ENCODE results near the gene DTD1.

Gene DTD1

DNA sequence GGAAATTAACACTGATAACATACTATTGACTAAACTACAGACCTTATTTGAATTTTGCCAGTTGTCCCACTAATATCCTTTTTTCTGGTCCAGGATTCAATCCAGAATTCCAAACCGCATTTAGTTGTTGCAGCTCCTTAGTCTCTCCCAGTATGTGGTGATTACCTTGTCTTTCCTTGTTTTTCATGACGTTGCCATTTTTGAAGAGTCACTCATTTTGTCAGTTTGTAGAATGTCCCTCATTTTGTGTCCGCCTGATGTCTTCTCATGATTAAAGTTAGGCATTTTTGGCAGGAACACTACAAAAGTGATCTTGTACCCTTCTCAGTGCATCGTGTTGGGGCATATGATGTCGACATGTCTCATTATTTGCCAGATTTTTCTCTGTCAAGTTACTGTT is 33.1 kb downstream of the DTD1 start:
- no peak for DNase-seq

DNA sequence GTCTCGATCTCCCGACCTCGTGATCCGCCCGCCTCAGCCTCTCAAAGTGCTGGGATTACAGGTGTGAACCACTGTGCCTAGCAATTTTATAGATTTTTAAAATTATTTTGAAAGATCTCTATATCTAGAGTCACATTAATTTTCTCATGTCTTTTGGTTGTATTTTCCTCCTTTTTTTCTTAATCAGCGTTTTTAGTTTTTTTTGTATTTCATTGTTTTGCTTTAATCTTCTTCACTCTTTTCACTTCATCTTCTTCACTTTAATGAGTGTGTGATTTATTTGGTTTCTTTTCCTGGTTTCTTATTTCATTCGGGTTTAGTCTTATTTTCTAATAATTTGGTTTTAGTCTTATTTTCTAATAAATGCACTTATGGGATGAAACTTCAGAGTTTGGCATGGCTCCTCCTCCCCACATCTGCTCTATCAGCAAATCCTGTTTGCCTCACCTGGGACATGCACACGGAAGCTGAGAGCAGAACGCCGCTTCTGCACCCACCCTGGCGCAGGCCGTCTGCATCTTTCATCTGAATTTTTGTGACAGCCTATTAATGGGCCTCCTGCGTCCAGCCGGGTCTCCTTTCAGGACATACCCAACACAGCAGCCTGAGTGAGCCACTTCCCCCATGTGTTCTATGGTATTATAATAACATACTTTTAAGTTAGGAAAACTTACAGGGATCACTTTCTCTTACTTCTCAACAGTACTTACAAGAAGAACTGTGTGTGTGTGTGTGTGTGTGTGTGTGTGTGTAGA is 35.5 kb downstream of the DTD1 start:
- DNase-seq: no peak

DNA sequence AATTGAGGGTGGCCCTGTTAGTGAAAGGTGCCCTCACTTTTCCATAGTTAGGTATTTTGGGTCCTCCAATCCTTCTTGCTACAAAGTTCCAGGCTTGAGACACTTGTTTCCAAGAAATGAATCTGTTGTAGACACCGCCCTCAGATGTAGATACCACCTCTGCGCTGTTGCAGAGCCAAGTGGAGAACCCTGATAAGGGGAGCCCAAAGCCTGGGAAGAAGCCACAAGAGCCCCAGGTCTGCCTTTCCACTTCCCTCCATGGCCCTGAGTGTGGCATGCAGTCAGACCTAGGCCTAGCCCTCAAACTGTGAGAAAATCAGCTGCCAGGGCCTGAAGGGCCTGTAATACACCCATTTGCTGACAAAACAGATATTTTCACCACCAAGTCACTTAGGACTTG is 37.1 kb downstream of the DTD1 start:
- DNase-seq: no peak

DNA sequence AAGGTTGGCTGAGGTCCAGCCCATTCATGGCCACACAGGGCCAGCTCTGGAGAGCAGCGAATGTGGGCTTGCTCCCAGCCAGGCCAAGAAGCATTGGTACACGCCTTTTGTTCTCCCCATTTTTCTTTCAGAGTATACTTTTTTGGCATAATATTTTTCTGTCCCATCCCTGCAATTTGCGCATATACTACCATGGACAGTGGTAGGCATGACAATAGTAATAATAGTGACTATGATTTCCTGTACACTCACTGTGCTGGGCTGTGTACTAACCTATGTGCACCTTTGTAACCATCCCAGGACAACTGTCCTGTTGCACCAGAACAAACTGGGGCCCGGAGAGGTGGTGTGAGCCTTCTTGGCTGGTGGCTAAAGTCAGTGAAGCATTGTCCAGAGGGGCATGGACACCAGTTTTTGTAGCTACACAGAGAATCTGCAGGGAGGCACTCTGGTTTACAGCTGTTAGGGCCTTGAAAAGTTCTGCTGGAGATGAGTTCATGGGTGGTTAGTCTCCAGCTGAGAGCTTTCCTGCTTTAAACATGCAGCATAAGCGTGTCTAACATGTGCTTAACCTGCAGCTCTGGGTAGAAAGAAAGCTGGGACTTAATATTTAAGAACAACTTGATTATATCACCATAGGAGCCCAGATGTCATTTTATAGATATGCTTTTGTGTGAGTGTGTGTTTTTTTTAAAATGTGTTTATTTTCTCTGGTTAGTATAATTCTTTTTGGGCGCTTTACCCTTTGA is 38.2 kb downstream of the DTD1 start:
- no peak for DNase-seq

DNA sequence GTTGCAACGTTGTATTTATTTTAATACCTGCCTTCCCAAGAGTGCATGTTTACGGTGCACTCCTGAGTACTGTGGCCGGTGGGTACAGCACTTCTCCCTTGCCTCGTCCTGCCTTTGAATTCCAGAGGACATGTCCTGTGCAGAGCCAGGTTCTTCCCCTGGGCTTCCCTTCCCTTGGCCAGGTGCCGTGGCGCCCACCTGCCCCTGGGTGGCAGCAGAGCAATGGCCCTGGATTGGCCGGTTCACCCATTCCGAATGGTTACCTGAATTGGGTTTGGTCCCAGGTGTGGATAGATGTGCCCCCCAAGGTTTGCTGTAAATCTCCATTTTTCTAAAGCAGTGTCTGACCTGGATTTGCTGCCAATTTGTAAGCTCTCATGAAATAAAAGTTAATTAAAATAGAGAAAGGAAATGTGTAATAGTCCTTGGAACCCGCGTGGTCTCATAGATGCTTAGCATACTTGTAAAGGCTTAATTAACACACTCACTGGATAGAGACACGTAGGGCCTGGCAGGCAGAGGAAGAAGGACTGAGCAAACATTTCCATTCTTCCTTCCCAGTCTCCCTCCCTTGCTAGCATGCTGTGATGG is 40.6 kb downstream of the DTD1 start:
- peak; percentile 6 for DNase-seq

DNA sequence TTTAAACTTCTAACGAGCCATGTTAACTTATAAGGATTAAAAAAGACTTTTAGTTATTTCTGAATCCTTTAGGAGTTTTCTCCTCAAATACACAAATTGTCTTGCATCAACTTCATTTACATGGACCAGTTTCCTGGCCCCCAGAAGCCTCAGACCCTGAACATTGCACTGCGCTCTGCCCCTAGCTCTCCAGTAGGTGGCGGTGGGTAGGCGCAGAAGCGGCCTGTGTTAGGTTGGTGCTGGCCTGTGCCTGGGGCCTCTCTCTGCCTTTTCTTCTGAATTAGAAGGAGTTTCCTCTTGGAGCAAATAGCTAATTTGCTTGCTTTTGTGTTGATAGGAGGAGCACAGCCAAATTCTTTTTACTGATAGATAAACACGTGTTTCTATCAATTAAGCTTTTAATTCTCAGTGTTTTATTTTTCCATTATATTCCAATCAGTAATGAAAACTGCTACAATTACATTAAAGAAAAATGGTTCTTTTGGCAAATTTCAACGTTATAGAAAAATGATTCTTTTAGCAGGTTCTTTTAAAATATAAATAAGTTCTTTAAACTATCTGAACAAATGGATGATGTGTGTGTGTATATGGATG is 44.4 kb downstream of the DTD1 start:
- DNase-seq: peak; percentile 69

DNA sequence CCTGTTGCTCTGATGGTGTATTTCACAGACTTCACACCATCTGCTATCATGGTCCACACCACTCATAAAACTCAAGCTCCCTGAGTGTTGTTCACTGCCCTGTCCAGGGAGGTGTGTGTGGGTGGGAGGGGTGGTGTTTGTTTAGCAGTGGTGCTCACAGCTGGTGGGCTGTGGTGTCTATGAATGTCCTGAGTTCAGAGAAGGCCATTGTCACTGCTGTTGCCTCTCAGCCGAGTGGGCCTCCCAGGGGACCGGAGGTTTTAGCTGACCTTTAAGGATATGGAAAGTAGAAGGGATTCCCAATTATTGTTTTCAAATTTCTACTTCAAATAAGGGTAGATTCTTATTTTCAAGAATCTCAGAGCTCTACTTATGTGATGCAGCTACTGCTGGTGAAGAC is 45.6 kb downstream of the DTD1 start:
- DNase-seq: no peak

DNA sequence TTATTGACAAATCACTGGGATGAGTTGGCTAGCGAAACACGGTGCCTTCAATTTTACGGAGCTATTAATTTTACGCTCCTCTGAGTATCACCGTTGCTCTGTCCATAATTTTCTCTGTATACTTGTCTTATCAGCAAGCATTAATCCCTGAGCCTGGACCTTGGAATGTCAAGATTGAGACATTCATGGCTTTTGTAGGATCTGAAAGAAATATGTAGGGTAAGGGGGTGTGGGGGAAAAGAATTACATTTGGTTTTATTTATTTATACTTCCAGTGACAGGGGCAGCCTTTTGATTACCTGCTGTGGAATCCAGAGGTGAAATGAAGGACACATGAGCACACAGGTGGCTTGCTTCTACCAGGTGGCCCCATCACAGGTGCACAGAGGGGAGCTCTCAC is 46.6 kb downstream of the DTD1 start:
- no peak for DNase-seq

DNA sequence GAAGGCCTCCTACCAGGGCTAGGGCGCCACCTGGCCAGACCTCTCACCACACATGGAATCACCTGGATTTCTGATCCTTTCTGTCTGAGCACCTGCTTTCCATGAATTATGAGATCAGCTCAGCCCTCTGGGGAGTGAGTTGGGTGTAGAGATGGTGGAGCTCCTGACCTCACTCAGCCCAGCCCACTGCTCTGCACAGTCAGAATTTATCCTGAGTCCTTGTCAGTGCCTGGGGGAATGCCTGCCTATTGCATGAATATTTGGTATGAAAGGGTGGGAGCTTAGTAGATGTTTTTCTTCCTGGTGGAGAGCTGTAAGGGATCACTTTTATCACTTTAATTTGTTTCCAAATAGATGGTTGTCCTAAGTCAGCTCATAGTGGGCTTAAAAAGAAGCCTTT is 47.5 kb downstream of the DTD1 start:
- no peak for DNase-seq

DNA sequence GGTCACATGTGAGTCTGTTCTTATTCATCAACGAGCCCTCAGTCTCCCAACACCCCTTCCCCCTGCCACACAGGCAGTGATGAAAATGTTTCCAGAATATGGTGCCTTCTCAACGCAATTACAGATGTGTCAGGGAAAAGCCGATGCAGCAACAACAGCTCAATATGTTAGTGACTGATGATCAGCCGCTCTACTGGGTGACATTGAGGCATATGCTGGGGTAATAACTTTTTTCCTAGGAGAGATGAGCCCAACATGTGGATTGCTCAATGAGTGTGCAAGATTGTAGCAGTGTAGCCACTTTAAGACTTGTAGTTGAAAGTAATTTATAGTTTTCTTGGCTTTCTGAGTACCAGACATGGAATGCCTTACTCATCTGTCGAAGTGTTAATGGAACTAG is 49.4 kb downstream of the DTD1 start:
- DNase-seq: no peak

DNA sequence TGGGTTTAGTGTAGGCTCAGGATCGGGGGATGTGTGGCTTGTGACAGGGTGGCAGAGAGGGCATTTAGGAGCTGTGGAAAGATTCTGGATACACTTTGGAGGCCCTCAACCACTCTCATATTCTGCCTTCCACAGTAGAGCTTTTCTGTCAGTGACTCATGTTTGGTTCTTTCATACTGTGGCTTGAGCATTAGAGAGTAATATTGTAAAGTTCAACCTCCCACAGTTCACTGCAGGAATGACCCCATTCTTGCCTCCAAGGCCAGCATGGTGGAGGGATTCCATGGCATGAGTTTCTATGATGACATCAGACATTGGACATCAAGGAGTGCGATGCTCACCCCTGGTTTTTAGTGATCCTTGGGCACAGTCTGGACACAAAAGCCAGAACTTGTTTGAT is 50.9 kb downstream of the DTD1 start:
- DNase-seq: no peak

DNA sequence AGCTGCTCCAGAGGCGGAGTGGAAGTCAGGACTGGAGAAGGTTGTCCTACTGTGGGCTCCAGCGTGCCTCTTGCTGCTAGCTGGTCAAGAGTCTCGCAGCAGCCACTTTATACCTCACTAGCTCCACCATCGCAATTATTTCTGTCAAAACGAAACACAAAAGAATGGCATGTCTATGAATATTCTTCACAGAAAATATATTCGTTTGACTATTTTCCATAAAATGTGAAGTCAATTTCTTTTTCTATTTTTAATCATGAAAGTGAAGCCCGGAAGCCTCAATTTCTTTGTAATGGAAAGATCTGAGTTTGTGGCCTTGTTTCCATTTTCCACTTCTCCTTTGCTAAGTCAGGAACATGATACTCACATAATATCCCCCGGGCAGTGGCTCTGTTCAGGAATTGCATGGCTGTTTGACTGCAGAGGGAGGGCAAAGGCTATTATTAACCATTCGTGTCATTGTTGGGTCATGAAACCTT is 51.7 kb downstream of the DTD1 start:
- DNase-seq: no peak

DNA sequence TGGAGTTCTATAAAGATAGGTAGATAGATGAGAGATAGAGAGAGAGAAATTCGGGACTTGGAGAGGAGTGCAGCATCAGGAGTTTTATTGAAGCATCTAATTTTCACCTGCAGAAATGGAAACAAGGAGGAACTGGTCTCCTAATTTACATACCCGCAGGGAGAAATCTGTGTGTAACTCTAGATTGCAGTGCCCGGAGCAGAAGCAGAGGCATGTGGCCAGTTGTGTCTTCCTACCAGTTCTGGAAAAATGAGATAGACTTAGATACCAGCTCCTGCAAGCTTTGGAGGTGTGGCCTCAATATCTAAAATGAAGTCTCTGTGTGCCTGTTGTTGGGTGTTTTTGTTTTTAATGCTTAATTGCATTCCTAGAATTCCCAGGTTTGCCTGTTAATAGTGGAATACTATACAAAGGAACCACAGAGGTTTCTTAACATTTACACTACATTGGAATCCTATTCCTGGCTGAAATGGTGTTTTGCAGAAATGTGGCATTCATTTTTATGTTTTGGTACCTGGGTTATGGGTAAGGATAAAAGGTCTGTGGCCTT is 57.4 kb downstream of the DTD1 start:
- no peak for DNase-seq

DNA sequence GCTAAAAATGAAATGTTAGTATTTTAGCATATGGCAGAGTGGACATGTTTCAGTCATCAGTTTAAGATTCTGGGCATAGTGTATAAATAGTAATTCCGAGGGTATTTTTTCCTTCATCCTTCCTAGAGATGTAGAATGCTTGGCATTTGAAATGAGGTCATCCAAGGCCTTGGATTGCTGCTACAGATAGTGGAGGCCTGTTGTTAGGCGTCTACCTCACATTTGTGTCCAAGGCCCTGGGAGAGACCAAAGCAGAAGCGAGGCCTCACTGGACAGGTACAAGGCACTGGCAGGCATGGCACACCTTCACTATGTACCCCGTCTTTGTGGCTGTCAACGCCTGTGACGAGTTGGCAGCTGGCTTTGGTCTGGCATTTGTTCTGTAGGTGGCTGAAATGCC is 58.0 kb downstream of the DTD1 start:
- DNase-seq: no peak

DNA sequence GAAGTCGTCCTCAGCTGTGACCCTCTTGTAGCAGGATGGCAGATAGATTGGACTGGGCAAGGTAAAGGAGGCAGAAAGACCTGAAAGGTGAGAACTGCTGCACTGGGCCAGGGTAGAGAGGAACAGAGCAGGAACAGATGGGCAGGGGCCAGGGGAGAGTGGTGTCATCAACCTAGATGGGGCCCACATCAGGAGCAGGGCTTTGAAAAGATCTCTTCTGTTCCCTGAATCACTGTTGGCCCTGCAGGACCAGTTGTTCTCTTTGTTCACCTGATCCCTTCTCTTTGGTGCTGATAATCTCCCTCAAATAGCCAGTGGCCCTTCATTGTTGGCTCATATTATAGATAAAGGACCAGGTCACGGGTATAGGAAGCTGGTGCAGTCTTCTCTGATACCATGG is 59.9 kb downstream of the DTD1 start:
- DNase-seq: no peak

DNA sequence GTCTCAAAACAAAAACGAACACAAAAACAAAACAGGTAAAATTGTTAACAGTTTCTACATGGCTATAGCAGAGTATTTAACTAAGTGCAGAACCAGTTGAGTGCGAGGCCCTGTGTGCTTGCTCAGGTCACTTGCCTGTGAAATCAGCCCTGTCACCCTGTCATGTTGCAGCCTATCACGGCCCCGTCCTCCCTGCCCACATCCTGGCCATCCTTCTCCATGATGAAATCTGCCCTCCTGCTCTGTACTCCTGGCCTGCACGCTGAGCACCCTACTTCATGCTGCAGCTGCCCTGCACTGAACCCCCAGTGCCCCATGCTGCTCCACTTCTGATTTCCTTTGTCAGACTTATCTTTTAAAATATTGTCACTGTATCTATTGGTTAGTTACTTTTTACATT is 62.4 kb downstream of the DTD1 start:
- DNase-seq: no peak

DNA sequence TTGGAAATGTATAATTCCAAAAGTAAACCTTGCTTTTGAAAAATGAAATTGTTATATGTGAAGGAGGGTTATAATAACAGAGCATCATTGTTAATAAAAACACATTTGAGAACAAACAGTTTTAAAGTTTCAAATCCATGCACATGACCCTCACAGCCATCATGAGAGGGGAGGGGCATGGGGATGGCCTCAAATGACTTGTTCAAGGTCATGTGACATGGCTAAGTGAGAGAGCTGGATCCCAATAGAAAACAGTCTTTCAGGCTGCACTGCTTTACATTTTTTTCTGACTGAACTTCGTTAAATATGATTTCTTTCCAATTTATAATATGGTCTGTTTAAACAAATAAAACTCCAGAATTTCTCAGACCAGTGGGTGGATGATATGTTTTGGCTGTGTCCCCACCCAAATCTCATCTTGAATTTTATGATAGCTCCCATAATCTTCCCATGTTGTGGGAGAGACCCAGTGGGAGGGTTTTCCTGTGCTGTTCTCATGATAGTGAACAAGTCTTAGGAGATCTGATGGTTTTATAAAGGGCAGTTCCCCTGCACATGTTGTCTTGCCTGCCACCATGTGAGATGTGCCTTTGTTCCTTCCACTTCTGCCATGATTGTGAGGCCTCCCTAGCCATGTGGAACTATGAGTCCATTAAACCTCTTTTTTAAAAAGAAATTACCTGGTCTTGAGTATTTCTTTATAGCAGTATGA is 66.0 kb downstream of the DTD1 start:
- DNase-seq: no peak

DNA sequence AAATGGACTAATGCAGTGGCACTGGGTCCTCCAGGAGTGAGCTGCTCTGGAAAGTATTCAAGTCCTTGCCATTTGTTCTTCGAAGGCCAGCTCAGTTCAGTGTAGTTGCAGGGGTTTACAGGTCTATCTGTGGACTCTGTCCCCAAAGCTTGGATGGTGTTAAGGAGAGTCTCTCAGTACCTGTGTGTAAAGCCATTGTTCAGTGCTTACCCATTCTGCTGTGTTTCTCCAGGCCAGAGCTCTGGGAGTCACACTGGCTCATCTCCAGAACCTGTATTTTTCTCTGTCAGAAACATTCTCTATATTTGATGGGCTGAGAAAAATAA is 66.6 kb downstream of the DTD1 start:
- DNase-seq: no peak

DNA sequence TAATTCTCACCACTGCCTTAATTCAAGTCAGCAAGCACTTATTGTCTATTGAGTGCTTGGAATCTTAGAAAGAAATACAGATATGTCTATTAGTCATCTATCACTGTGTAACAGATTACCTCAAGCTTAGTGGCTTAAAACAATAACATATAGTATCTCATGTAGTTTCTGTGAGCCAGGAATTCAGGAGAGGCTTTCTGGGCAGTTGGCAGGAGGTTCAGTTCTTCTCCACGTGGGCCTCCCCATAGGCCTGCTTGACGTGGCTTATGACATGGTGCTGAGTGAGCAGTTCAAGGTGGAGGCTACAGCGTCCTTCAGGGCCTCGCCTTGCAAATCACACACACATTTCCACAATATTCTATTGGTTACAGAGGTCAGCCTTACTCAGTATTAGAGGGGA is 69.7 kb downstream of the DTD1 start:
- no peak for DNase-seq

DNA sequence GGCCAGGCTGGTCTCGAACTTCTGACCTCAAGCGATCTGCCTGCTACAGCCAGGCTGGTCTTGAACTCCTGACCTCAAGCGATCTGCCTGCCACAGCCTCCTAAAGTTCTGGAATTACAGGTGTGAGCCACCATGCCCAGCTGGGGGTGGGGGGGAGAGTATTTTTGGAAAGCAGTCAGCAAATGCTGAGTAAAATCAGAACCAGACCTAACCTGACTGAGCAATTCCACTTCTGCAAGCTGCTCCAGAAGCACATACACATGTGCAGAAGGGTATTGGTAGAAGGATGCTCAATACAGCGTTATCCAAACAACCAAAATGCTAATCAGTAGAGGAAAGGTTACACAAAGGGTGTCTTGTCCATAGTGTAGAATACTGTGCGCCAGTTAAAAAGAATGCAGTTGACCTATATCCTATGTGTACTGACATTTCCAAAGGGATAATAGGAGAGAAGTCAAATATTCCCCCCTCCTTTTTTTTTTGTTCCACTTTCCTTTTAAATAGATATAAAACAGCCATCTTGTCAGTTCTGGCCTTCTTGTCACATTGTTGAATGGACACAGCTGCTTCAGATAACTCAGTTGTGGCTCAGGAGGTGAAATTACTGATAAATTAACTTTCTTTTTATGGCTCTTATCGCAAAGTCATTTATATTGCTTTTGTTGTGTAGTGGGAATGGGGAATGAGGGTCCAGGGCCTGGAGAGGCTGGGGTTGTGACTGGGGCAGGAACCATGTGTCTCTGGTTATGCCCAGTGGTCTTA is 74.6 kb downstream of the DTD1 start:
- peak; percentile 46 for DNase-seq

DNA sequence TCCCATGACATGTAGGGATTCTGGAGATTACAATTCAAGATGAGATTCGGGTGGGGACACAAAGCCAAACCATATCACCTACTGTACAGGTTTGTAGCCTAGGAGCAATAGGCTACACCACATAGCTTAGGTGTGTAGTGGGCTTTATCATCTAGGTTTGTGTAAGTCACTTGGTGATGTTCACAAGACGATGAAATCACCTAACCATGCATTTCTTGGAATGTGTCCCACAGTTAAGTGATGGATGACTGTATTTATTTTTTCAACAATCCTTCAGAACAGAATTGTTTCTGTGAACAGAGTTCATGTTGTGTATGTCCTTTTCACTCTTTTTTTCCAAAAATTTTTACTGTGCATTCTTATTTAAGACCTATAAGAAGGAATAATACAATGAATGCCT is 76.1 kb downstream of the DTD1 start:
- DNase-seq: no peak

DNA sequence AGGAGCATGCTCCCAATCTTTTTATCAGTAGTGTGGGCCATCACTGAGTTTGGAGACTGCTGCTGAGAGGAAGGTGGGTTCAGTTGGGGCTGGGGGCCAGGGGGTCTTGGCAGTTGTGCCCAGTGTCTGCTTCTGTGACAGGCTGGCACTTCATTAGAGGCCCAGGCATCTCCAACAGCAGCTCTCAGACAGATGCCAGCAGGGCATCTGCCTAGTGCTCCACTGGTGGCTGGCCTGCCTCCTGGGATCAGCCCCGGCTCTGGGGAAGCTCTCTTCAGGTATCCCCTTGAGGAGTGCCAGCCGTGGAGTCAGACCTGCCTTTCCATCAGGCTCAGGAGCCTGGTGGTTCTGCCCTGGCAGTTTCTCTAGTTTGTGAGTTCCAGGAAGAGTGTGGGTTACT is 77.3 kb downstream of the DTD1 start:
- no peak for DNase-seq

Data from activated CD4-positive, alpha-beta T cell treated with anti-CD3 and anti-CD28 coated beads, Interleukin-10, Interleukin-2, amounts not matched to agents 100 ng/mL and 50 ng/mL, durations not matched to agents 16 hours and 8 hours (primary cell).